UCSD-AML1 (cell line): ENCODE measurements around the gene CUX1.
"Not testable (repeated sequence)": the region's sequence is repeated elsewhere in the genome, so short reads cannot be mapped to it uniquely, and the experiment has no call there.

Source experiments
- DNase-seq: peaks from one replicate; lab custom pipeline; 2025; ENCODE audit not compliant: unreplicated experiment; lab: John Stamatoyannopoulos, UW

The CUX1 gene

GRCh38 chr7:102223184-102223583 is 405.8 kb downstream of the CUX1 start:
- no peak for DNase-seq

- no peak for DNase-seq
Observed at GRCh38 chr7:102225025-102225424, 407.6 kb downstream of the CUX1 start.

- DNase-seq: no peak
Observed at GRCh38 chr7:102227371-102227770, 409.9 kb downstream of the CUX1 start.

GRCh38 chr7:102228935-102229334 is 411.5 kb downstream of the CUX1 start:
- DNase-seq: no peak

GRCh38 chr7:102230162-102230561 is 412.7 kb downstream of the CUX1 start:
- DNase-seq: not testable (repeated sequence)

GRCh38 chr7:102230593-102230992 is 413.2 kb downstream of the CUX1 start:
- DNase-seq: no peak

GRCh38 chr7:102232611-102233286 is 415.3 kb downstream of the CUX1 start:
- no peak for DNase-seq

GRCh38 chr7:102234131-102234530 is 416.7 kb downstream of the CUX1 start:
- DNase-seq: no peak

- DNase-seq: no peak
Observed at GRCh38 chr7:102234801-102235550, 417.6 kb downstream of the CUX1 start.

- DNase-seq: no peak
Observed at GRCh38 chr7:102236102-102236501, 418.7 kb downstream of the CUX1 start.

GRCh38 chr7:102236592-102237287 is 419.3 kb downstream of the CUX1 start:
- peak; percentile 22 for DNase-seq

GRCh38 chr7:102239206-102239820 is 421.9 kb downstream of the CUX1 start:
- no peak for DNase-seq

GRCh38 chr7:102241431-102241830 is 424.0 kb downstream of the CUX1 start:
- no peak for DNase-seq

GRCh38 chr7:102244601-102245000 is 427.2 kb downstream of the CUX1 start:
- no peak for DNase-seq

- DNase-seq: no peak
Observed at GRCh38 chr7:102248081-102248455, 430.6 kb downstream of the CUX1 start.

- DNase-seq: no peak
Observed at GRCh38 chr7:102248456-102249395, 431.3 kb downstream of the CUX1 start.

- DNase-seq: no peak
Observed at GRCh38 chr7:102251531-102252365, 434.3 kb downstream of the CUX1 start.

- DNase-seq: no peak
Observed at GRCh38 chr7:102252366-102252982, 435.0 kb downstream of the CUX1 start.
